Ectodermal cell (in vitro differentiated cells): ENCODE data around the gene RMDN2.

ENCODE experiments used
- H3K27ac ChIP-seq: 2 replicates; pipeline ENCODE4 v1.7.0; 2013; ENCODE audit warnings: mild to moderate bottlenecking, low read depth, low read length; ENCODE audit not compliant: insufficient read depth, poor library complexity, severe bottlenecking
- H3K27me3 ChIP-seq: 2 replicates; pipeline ENCODE4 v1.7.0; 2013; ENCODE audit warnings: mild to moderate bottlenecking, low read length; ENCODE audit not compliant: insufficient read depth, control insufficient read depth, poor library complexity, severe bottlenecking
- H3K36me3 ChIP-seq: one replicate; pipeline ENCODE4 v1.7.0; 2013; ENCODE audit warnings: low read length; ENCODE audit not compliant: control insufficient read depth, insufficient read depth
- H3K4me1 ChIP-seq: one replicate; pipeline ENCODE4 v1.7.0; 2013; ENCODE audit warnings: low read length; ENCODE audit not compliant: control insufficient read depth, insufficient read depth
- H3K4me3 ChIP-seq: 2 replicates; pipeline ENCODE4 v1.7.0; 2013; ENCODE audit warnings: low read depth, low read length, control low read depth; ENCODE audit not compliant: insufficient read depth
- H3K9me3 ChIP-seq: 2 replicates; pipeline ENCODE4 v1.7.0; 2013; ENCODE audit warnings: mild to moderate bottlenecking, low read length, moderate library complexity; ENCODE audit not compliant: control insufficient read depth
- WGBS, 2 experiments: methylation state at CpG; one replicate each; pipeline ENCODE4 v1.1.7; 2013; ENCODE audit warnings: missing lambda C conversion rate in 2 of 2; 5-methylcytosine and 5-hydroxymethylcytosine counted together

RMDN2 gene

DNA sequence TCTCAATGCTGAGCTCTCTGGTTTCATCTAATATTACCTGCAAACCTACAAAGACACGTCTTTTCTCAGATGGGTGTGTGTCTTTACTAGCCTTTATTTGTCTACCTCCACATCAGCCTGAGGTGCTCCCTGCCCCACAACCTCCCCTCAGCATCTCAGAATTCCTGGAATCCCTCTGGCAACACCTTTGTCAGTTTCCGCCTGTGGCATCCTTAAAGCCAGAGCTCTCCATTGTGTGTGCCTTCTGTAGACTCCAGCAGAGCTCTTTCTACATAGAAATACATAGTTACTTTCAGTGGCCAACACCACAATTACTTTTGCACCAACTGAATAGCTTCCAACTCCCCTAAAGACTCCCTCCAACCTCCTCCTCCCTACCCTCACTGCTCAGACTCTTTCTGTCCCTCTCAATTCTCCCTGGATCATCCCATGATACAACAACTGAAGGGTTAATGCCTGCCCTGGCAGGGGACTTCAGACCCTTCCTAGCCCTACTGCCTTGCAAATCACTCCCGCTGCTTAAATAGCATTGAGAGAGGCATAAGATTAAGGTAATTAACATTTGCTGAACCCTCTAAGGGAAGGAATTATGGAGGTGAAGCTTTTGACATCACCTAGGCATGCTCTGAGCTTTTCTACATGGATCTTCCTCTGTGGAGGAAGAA, 39.6 kb upstream of the RMDN2 start:
- Histone ChIP-seq H3K27ac (no peak overlapping the region), H3K4me1 (no peaks in the 10 kb centered on the region), H3K9me3 (no peaks in the 10 kb centered on the region), H3K36me3 (no peaks in the 10 kb centered on the region), H3K27me3 (no peaks in the 10 kb centered on the region), H3K4me3 (no peak overlapping the region)
- WGBS, 2 experiments, result 38 to 40% methylated on average over 3 of the region's 3 CpGs

DNA sequence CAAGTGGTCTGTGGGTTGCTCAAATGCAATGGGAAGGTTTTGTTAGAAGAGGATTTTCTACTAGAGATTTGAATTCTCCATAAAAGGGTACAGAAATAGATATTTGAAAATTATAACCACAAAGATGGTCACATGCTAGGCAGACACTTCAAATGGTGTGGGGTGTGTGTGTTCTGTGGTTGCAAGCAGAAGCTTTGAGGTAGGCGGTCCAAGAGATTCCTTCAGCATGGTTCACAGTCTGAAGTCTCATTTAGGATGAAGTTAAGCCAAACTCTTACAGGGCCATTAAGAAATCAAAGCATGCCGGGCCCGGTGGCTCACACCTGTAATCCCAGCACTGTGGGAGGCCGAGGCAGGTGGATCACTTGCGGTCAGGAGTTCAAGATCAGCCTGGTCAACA, 38.3 kb upstream of the RMDN2 start:
- Histone ChIP-seq H3K36me3 (no peaks in the 10 kb centered on the region), H3K9me3 (no peaks in the 10 kb centered on the region), H3K4me1 (no peaks in the 10 kb centered on the region), H3K4me3 (no peak overlapping the region), H3K27me3 (no peaks in the 10 kb centered on the region), H3K27ac (no peak overlapping the region)
- WGBS, 2 experiments, result 92% methylated on average over 5 of the region's 5 CpGs

DNA sequence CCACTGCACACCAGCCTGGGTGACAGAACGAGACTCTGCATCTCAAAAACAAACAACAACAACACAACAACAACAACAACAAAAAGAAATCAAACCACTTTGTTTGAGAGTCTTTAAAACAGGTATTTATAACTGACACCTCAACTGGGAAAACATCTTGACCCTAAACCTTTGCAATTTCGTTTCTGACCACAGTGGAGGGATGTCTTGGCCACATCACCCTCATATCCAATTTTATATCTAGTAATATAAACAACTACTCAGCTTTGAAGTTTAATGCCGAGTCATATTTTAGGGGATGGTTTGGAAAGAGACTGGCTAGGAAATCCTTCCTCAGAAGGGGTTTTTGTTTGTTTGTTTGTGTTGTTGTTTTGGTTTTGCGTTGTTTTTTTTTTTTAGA, 37.8 kb upstream of the RMDN2 start:
- H3K36me3 ChIP-seq, result no peaks in the 10 kb centered on the region
- H3K27me3 ChIP-seq, result no peaks in the 10 kb centered on the region
- WGBS, 2 experiments, result 92 to 97% methylated on average over 4 of the region's 4 CpGs
- no peaks in the 10 kb centered on the region for H3K9me3 ChIP-seq
- H3K27ac ChIP-seq, result no peak overlapping the region
- no peak overlapping the region for H3K4me3 ChIP-seq
- no peaks in the 10 kb centered on the region for H3K4me1 ChIP-seq

DNA sequence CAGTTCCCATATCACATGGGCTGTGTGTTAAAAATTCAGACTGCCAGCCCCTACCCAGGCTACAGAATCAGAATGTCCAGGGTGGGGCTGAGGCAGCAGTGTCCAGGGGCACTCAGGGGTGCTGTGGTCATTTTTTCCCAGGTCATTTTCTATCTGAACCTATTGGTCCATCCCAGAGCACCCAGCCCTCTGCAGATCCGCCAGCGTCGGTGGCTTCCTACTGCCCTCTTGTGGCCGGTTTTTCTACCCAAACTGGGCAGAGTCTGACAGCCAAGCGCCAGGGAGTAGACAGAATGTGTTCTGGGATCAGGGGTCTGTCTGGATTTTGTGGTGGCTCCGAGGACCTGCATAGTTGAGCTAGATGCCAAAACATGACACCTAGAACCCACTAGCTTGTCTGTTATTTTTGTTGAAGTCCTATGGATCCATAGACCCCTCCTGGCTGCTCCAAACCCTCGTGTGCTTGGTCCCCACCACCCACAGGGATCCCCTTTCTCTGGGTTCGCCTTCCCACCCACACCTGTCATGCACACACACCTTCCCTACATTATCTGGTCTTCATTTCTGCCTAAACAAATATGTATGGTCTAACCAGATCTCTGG, 34.1 kb upstream of the RMDN2 start:
- H3K9me3 ChIP-seq, result no peaks in the 10 kb centered on the region
- H3K36me3 ChIP-seq, result no peaks in the 10 kb centered on the region
- H3K4me1 ChIP-seq, result no peaks in the 10 kb centered on the region
- H3K4me3 ChIP-seq, result no peak overlapping the region
- H3K27me3 ChIP-seq, result no peaks in the 10 kb centered on the region
- H3K27ac ChIP-seq, result no peak overlapping the region
- WGBS, 2 experiments, result 31 to 34% methylated on average over 8 of the region's 8 CpGs

DNA sequence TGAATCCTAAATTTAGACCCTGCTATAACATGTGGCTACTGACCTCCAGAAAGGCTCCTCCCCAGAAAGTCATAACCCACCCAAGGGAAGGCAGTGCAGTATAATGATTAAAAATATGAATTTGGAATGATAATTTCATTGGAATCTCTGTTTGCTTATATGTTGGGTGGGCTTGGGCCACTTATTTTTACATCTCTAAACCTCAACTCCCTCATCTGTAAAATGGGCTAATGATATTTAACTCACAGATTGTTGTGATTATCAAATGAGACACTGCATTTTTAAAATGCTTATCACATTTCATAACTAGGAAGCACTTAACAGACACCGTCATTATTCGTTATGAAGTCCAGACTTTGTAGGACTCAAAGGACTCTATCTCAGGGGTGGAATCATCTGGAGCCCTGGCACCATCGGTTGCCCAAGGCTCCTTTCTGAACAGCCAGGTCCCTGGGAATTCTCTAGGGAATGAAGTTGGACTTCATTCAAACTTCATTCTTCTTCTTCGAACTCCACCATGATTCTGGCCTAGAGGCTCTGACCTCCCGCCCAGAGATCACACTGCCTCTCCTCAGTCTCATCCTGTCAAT, 33.1 kb upstream of the RMDN2 start:
- WGBS, 2 experiments, result 75% methylated on average over 5 of the region's 5 CpGs
- no peak overlapping the region for H3K27ac ChIP-seq
- H3K36me3 ChIP-seq, result no peaks in the 10 kb centered on the region
- H3K27me3 ChIP-seq, result no peaks in the 10 kb centered on the region
- H3K4me1 ChIP-seq, result no peaks in the 10 kb centered on the region
- H3K4me3 ChIP-seq, result no peak overlapping the region
- no peaks in the 10 kb centered on the region for H3K9me3 ChIP-seq

DNA sequence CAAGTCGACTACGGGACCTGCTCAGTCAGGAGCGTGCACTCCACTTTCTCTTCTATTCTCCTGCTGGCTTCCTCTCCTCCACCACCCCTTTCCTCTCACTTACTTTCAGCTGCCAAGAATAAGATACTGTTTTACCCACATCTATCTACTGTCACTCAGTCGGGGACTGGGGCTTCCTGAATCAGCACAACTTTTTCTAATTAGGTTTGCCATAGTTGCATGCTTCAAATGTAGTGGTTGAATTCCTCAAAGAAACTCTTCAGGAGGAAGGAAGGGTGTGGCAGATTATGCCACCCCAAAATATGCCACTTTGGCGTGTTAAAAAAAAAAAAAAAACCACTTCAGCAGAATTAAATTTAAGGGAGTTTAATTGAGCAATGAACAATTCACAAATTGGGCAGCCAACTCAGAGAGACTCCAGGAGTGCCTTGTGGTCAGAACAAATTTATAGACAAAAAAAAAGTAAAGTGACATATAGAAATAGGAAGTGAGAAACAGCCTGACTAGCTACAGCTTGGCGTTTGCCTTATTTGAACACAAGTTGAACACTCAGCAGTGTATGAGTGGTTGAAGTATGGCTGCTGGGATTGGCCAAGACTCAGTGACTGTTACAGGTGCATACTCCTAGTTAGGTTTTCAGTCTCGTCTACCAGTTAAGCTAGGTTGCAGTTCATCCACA, 32.5 kb upstream of the RMDN2 start:
- Histone ChIP-seq H3K9me3 (no peaks in the 10 kb centered on the region), H3K27me3 (no peaks in the 10 kb centered on the region), H3K4me1 (no peaks in the 10 kb centered on the region), H3K27ac (no peak overlapping the region), H3K36me3 (no peaks in the 10 kb centered on the region), H3K4me3 (no peak overlapping the region)
- WGBS, 2 experiments, result 80 to 83% methylated on average over 7 of the region's 7 CpGs

DNA sequence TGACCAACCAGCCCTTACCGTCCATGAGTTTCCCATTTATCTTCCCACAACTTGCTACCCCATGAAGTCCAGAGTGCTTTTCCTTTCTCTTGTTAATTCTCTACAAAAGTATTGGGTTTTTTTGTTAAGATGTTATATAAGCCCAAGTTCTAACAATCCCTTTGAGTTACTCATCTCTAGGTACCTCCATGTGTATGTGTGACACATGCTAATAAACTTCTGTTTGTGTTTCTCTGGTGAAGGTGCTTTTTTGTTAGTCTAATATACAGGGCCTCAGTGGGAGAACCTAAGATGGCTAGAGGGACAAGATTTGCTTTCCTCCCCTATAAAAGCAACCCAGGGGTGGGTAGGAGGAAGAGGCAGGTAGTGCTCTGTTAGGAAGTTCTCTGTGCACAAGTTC, 31.8 kb upstream of the RMDN2 start:
- H3K4me3 ChIP-seq, result no peak overlapping the region
- no peaks in the 10 kb centered on the region for H3K4me1 ChIP-seq
- H3K27me3 ChIP-seq, result no peaks in the 10 kb centered on the region
- no peaks in the 10 kb centered on the region for H3K9me3 ChIP-seq
- 85 to 100% methylated on average over 1 of the region's 1 CpG for WGBS, 2 experiments
- no peaks in the 10 kb centered on the region for H3K36me3 ChIP-seq
- H3K27ac ChIP-seq, result no peak overlapping the region

DNA sequence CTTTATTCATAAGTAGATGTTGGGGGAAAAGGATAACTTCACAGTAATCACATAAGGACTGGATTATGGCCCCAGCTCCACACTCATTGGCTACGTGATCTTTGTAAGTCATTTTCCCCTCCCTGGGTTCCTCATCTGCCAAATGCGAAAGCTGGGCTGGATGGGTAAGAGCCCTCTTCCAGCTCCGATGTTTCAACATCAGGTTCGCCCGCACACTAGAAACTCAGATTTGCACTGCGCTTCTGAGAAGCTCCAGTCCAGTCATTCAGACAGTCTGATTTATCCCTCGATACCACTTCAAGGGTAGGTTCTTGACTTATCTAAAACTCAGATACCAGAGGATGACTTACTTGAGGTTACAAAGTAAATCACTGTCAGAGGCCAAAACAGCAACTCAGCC, 31.0 kb upstream of the RMDN2 start:
- Histone ChIP-seq H3K27ac (no peak overlapping the region), H3K4me1 (no peaks in the 10 kb centered on the region), H3K36me3 (no peaks in the 10 kb centered on the region)

DNA sequence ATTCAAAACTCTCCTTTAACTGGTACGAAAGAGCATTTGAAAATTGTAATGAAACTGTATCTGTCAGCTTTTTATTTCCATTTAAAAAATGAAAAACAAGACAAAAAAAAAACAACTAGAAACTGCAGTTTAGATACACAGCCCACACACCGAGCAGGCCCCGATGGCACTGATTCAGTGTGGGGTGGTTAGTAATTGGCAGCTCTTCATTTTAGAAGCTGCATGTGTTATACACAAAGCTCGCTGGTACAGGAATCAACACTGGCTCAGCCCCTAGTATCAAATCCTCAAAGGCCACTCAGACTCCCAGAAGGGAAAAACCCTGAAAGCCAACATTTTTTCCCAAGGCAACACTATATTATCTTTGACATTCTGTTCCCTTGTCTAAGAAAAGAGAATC, 30.5 kb upstream of the RMDN2 start:
- Histone ChIP-seq H3K4me3 (no peak overlapping the region), H3K36me3 (no peaks in the 10 kb centered on the region), H3K4me1 (no peaks in the 10 kb centered on the region), H3K27me3 (no peaks in the 10 kb centered on the region), H3K27ac (no peak overlapping the region), H3K9me3 (no peaks in the 10 kb centered on the region)
- 85 to 92% methylated on average over 3 of the region's 4 CpGs for WGBS, 2 experiments

More for the DNA sequence above, 31.0 kb upstream of the RMDN2 start:
- Histone ChIP-seq H3K27me3 (no peaks in the 10 kb centered on the region), H3K9me3 (no peaks in the 10 kb centered on the region), H3K4me3 (no peak overlapping the region)
- 94% methylated on average over 7 of the region's 7 CpGs for WGBS, 2 experiments

DNA sequence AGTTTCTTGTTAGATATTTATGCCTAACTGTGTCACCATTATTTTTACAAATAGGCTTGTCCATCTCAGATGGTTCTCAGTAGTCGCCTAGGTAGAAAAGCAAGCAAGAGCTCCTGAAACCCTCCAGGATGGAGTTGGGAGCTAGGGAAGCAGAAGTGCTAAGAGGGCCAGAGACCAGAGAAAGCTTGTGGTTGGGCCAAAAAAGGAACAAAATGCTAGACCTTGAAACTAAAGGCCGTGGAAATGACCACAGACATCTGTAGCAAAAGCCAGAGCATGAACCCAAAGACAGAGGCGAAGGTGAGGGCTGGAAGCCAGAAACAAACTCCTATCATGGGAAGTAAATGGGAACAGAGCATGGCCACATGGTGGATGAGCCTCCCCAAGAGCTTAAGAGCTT, 29.9 kb upstream of the RMDN2 start:
- no peaks in the 10 kb centered on the region for H3K27me3 ChIP-seq
- no peaks in the 10 kb centered on the region for H3K4me1 ChIP-seq
- H3K36me3 ChIP-seq, result no peaks in the 10 kb centered on the region
- WGBS, 2 experiments, result 93 to 95% methylated on average over 3 of the region's 3 CpGs
- H3K4me3 ChIP-seq, result no peak overlapping the region
- no peaks in the 10 kb centered on the region for H3K9me3 ChIP-seq
- no peak overlapping the region for H3K27ac ChIP-seq
